ENCODE results near the gene RNLS.

RNLS gene

GRCh38 chr10:88253622-88254021, 329.5 kb downstream of the RNLS start:
- Histone ChIP-seq H3K9ac (ENCODE audit: low read length) (no peak overlapping the region), H2AFZ (ENCODE audit: low read length) (no peak overlapping the region), H3K9me3 (ENCODE audit: low read length) (no peaks in the 10 kb centered on the region), H3K4me3 (ENCODE audit: low read depth, low read length, poor library complexity, severe bottlenecking) (no peak overlapping the region), H3K27me3 (ENCODE audit: insufficient read depth, low read length) (no peaks in the 10 kb centered on the region), H3K9me2 (ENCODE audit: low read depth, low read length) (no peaks in the 10 kb centered on the region), H3K27ac (ENCODE audit: low read depth, low read length, poor library complexity, severe bottlenecking) (no peak overlapping the region), H3F3A (ENCODE audit: insufficient read depth, low read length) (no peaks in the 10 kb centered on the region), H3K79me2 (ENCODE audit: insufficient read depth, low read length) (no peaks in the 10 kb centered on the region), H3K4me1 (ENCODE audit: insufficient read depth, low read length, severe bottlenecking) (no peaks in the 10 kb centered on the region), H3K36me3 (ENCODE audit: insufficient read depth, low read length) (peaks cover 26% of the 10 kb centered on the region), H3K4me2 (ENCODE audit: low read length) (no peak overlapping the region), H4K20me1 (ENCODE audit: insufficient read depth, low read length) (no peaks in the 10 kb centered on the region)
- TF ChIP-seq, protein P1, sequence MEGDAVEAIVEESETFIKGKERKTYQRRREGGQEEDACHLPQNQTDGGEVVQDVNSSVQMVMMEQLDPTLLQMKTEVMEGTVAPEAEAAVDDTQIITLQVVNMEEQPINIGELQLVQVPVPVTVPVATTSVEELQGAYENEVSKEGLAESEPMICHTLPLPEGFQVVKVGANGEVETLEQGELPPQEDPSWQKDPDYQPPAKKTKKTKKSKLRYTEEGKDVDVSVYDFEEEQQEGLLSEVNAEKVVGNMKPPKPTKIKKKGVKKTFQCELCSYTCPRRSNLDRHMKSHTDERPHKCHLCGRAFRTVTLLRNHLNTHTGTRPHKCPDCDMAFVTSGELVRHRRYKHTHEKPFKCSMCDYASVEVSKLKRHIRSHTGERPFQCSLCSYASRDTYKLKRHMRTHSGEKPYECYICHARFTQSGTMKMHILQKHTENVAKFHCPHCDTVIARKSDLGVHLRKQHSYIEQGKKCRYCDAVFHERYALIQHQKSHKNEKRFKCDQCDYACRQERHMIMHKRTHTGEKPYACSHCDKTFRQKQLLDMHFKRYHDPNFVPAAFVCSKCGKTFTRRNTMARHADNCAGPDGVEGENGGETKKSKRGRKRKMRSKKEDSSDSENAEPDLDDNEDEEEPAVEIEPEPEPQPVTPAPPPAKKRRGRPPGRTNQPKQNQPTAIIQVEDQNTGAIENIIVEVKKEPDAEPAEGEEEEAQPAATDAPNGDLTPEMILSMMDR (IDR thresholded peaks at IDR 0.05; ENCODE audit: low read length), result no peak
- TF ChIP-seq EZH2 (IDR thresholded peaks at IDR 0.05; ENCODE audit: borderline replicate concordance, low read length), result no peak

- Histone ChIP-seq H3K4me3 (ENCODE audit: low read depth, low read length, poor library complexity, severe bottlenecking) (no peak overlapping the region), H3K4me2 (ENCODE audit: low read length) (no peak overlapping the region), H3K27ac (ENCODE audit: low read depth, low read length, poor library complexity, severe bottlenecking) (no peak overlapping the region), H4K20me1 (ENCODE audit: insufficient read depth, low read length) (no peaks in the 10 kb centered on the region), H3K79me2 (ENCODE audit: insufficient read depth, low read length) (no peaks in the 10 kb centered on the region), H3K9me2 (ENCODE audit: low read depth, low read length) (no peaks in the 10 kb centered on the region), H3F3A (ENCODE audit: insufficient read depth, low read length) (no peaks in the 10 kb centered on the region), H3K36me3 (ENCODE audit: insufficient read depth, low read length) (peaks cover 22% of the 10 kb centered on the region), H2AFZ (ENCODE audit: low read length) (no peak overlapping the region), H3K9ac (ENCODE audit: low read length) (no peak overlapping the region), H3K4me1 (ENCODE audit: insufficient read depth, low read length, severe bottlenecking) (no peaks in the 10 kb centered on the region), H3K9me3 (ENCODE audit: low read length) (no peaks in the 10 kb centered on the region), H3K27me3 (ENCODE audit: insufficient read depth, low read length) (no peaks in the 10 kb centered on the region)
- TF ChIP-seq EZH2 (IDR thresholded peaks at IDR 0.05; ENCODE audit: borderline replicate concordance, low read length), result no peak
- TF ChIP-seq, protein P1 (IDR thresholded peaks at IDR 0.05; ENCODE audit: low read length), result no peak
Measured at GRCh38 chr10:88253128-88253527, 330.0 kb downstream of the RNLS start.

DNA sequence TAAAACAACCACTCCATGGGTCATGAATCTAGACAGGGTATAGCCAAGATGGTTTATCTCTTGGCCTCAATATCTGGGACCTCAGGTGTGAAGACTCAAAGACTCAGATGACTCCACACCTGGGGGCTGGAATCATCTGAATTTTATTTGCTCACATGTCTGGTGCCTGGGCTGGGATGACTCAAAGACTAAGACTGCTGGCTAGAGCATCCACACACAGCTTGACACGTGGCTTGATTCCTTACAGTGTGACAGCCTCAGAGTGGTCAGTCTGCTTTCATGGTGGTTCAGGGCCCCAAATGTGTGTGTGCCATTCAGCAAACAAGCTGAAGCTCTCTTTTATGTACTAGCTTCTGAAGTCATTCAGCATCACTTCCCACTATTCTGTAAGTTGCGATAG, 333.7 kb downstream of the RNLS start:
- H4K20me1 ChIP-seq (ENCODE audit: insufficient read depth, low read length), result no peaks in the 10 kb centered on the region
- H3K9ac ChIP-seq (ENCODE audit: low read length), result no peak overlapping the region
- H3K4me1 ChIP-seq (ENCODE audit: insufficient read depth, low read length, severe bottlenecking), result no peaks in the 10 kb centered on the region
- TF ChIP-seq, protein P1 (IDR thresholded peaks at IDR 0.05; ENCODE audit: low read length), result no peak
- TF ChIP-seq EZH2 (IDR thresholded peaks at IDR 0.05; ENCODE audit: borderline replicate concordance, low read length), result no peak
- no peak overlapping the region for H2AFZ ChIP-seq (ENCODE audit: low read length)
- H3K79me2 ChIP-seq (ENCODE audit: insufficient read depth, low read length), result no peaks in the 10 kb centered on the region
- no peak overlapping the region for H3K4me3 ChIP-seq (ENCODE audit: low read depth, low read length, poor library complexity, severe bottlenecking)
- no peaks in the 10 kb centered on the region for H3K27me3 ChIP-seq (ENCODE audit: insufficient read depth, low read length)
- no peaks in the 10 kb centered on the region for H3K9me2 ChIP-seq (ENCODE audit: low read depth, low read length)
- no peak overlapping the region for H3K4me2 ChIP-seq (ENCODE audit: low read length)
- H3K36me3 ChIP-seq (ENCODE audit: insufficient read depth, low read length), result peaks cover 26% of the 10 kb centered on the region
- H3F3A ChIP-seq (ENCODE audit: insufficient read depth, low read length), result no peaks in the 10 kb centered on the region
- no peak overlapping the region for H3K27ac ChIP-seq (ENCODE audit: low read depth, low read length, poor library complexity, severe bottlenecking)
- no peaks in the 10 kb centered on the region for H3K9me3 ChIP-seq (ENCODE audit: low read length)

Measured in OCI-LY1 (cell line).